ENCODE data around the gene HOMER3. TPM values are rescaled to one million over a fixed set of nuclear protein-coding genes. Genes with fewer than 3 reads are reported as not detected.

HOMER3 gene
- total and polyA plus RNA-seq, 2 experiments from 2014 or later = 28.9 to 53.4 TPM

DNA sequence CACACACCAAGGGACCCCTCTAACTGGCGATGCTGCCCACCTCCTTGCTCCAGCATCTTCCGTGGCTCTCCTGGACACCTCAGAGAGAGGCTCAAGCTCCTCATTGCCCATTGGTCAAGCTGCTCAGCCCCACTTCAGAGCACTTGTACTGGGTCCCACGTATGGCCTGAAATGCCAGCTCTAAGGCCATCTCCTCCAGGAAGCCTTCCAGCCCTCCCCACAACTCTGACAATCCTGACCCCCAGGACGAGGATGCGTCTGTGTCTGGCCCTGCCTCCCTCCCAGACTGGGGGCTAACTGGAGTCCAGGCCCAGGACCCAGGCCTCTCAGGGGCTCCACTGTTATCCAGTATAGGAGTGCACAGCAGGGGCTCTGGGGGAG, 7.9 kb upstream of the HOMER3 start:
- Histone ChIP-seq H4K20me1 (ENCODE audit: insufficient read depth, poor library complexity, severe bottlenecking) (no peaks in the 10 kb centered on the region), H3K9me3 (ENCODE audit: low read depth) (no peaks in the 10 kb centered on the region), H3K36me3 (replicated peaks; ENCODE audit: insufficient read depth, low read depth) (no peaks in the 10 kb centered on the region), H3K27ac (no peak overlapping the region), H3K79me2 (no peaks in the 10 kb centered on the region), H3K4me3 (no peak overlapping the region), H3K9me2 (replicated peaks; ENCODE audit: insufficient read depth) (no peaks in the 10 kb centered on the region), H3K4me2 (no peak overlapping the region), H3K4me1 (ENCODE audit: insufficient read depth) (no peaks in the 10 kb centered on the region), H2AFZ (no peak overlapping the region), H3K27me3 (no peaks in the 10 kb centered on the region)
- DNase-seq (ENCODE audit: low spot score) = no peak
- TF ChIP-seq EZH2 (IDR thresholded peaks at IDR 0.05; ENCODE audit: borderline replicate concordance) = no peak
- TF ChIP-seq EZH2phosphoT487 (IDR thresholded peaks at IDR 0.05; ENCODE audit: low read depth, severe bottlenecking, unreplicated experiment) = no peak
- no peak for TF ChIP-seq CTCF (IDR thresholded peaks at IDR 0.05; ENCODE audit: poor library complexity)
- 87% methylated on average over 5 of the region's 5 CpGs for WGBS (ENCODE audit: low lambda C conversion rate, missing lambda C conversion rate)

DNA sequence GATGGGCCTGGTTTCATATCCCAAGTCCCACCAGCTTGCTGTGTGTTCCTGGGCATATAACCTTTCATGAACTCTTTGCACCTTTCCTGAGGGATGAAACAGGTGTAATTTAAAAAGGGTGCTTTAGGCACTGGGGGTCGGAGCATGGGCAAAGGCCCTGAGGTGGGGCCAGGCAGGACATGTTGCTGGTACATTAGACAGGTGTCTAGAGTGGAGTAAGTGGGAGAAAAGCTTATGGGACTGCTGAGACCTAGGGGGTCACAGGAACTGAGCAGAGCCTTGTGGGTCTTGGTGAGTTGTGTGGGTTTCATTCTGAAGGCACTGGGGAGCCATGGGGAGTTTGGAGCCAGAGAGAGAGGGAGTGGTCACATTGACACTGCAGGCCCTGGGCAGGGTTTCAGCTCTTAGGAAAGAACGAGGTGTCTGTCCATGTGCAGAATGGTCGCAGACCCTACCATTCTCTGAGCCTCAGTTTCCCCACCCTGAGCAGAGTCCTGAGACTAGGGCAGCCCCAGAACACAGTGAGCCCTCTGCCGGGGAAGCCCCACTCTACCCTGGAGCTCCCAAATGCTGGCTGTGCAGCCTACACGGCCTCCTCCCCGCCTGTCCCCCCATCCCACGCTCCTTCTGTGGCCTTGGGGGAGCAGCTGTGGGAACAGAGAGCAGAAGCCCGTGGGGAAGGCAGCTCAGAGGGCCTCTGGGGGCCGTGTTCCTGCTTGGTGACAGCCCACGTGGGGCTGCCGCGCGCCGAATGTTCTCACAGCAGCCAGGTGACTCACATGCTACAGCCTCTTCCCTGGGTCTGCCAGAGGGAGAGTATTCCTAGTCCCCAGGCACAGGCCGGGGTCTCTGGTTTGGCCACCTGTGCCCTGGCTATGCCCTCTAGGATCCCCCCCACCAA, 7.3 kb upstream of the HOMER3 start:
- Histone ChIP-seq H3K79me2 (no peaks in the 10 kb centered on the region), H3K36me3 (replicated peaks; ENCODE audit: insufficient read depth, low read depth) (no peaks in the 10 kb centered on the region), H3K27me3 (no peaks in the 10 kb centered on the region), H3K27ac (no peak overlapping the region), H3K4me2 (no peak overlapping the region), H3K4me1 (ENCODE audit: insufficient read depth) (no peaks in the 10 kb centered on the region), H3K4me3 (no peak overlapping the region), H3K9me2 (replicated peaks; ENCODE audit: insufficient read depth) (no peaks in the 10 kb centered on the region), H2AFZ (no peak overlapping the region), H3K9me3 (ENCODE audit: low read depth) (no peaks in the 10 kb centered on the region), H4K20me1 (ENCODE audit: insufficient read depth, poor library complexity, severe bottlenecking) (no peaks in the 10 kb centered on the region)
- TF ChIP-seq EZH2phosphoT487 (IDR thresholded peaks at IDR 0.05; ENCODE audit: low read depth, severe bottlenecking, unreplicated experiment) (no peak), EZH2 (IDR thresholded peaks at IDR 0.05; ENCODE audit: borderline replicate concordance) (no peak), CTCF (IDR thresholded peaks at IDR 0.05; ENCODE audit: poor library complexity) (no peak)
- WGBS (ENCODE audit: low lambda C conversion rate, missing lambda C conversion rate) = 90% methylated on average over 15 of the region's 15 CpGs
- DNase-seq (ENCODE audit: low spot score) = no peak

- no peak for DNase-seq (ENCODE audit: low spot score)
- no peak for TF ChIP-seq CTCF (IDR thresholded peaks at IDR 0.05; ENCODE audit: poor library complexity)
- no peak for TF ChIP-seq EZH2phosphoT487 (IDR thresholded peaks at IDR 0.05; ENCODE audit: low read depth, severe bottlenecking, unreplicated experiment)
- no peak for TF ChIP-seq EZH2 (IDR thresholded peaks at IDR 0.05; ENCODE audit: borderline replicate concordance)
- H3K36me3 ChIP-seq (replicated peaks; ENCODE audit: insufficient read depth, low read depth) = no peaks in the 10 kb centered on the region
- H4K20me1 ChIP-seq (ENCODE audit: insufficient read depth, poor library complexity, severe bottlenecking) = no peaks in the 10 kb centered on the region
- H3K9me3 ChIP-seq (ENCODE audit: low read depth) = no peaks in the 10 kb centered on the region
- H3K4me1 ChIP-seq (ENCODE audit: insufficient read depth) = no peaks in the 10 kb centered on the region
- 91% methylated on average over 14 of the region's 14 CpGs for WGBS (ENCODE audit: low lambda C conversion rate, missing lambda C conversion rate)
- H3K4me2 ChIP-seq = no peak overlapping the region
- H3K79me2 ChIP-seq = no peaks in the 10 kb centered on the region
- no peak overlapping the region for H3K27ac ChIP-seq
- H2AFZ ChIP-seq = no peak overlapping the region
- H3K27me3 ChIP-seq = no peaks in the 10 kb centered on the region
- H3K4me3 ChIP-seq = no peak overlapping the region
- no peaks in the 10 kb centered on the region for H3K9me2 ChIP-seq (replicated peaks; ENCODE audit: insufficient read depth)
These were observed 5.9 kb upstream of the HOMER3 start for GRCh38 chr19:18946918-18947317.

All from hepatocyte (in vitro differentiated cells).